ENCODE measurements around the gene KIF18B.
A peak's percentile ranks its signal among the peaks of the same experiment; 100 is the strongest.

The KIF18B gene

DNA sequence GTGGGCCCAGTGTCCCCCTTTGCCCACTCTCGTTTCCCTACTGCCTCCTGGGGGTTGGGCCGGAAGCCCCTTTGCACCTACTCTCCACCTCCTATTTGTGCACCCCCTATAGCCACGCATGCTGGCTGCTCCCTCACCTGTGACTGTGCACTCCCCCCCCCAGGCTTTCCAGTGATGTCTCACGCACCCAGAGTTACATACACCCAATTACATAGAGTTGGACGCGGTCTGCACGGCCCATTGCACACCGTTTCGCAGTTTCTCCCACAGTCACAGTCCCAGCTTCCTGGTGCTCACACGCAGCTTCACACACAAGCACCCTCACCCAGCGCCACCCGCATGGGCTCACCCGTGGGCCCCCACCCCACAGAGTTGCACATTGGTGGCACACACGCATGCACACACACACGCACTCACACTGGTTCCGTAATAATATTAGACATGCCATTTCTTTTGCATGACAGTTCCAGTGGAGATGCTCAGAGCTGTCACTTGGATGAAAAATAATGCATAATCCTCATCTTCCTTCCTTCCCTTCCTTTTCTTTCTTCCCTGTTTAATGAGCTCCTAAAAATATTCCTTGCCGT lies 42.1 kb upstream of the KIF18B start:
- peaks cover 42% of the 10 kb centered on the region for H3K4me1 Mint-ChIP-seq
- H3K9me3 Mint-ChIP-seq: no peaks in the 10 kb centered on the region
- H3K4me3 Mint-ChIP-seq: no peak overlapping the region
- H3K27ac Mint-ChIP-seq: peak overlapping the region; percentile 13 to 30 (median 21)
- no peaks in the 10 kb centered on the region for H3K36me3 Mint-ChIP-seq (ENCODE audit: low read depth)
- TF ChIP-seq, protein P1, sequence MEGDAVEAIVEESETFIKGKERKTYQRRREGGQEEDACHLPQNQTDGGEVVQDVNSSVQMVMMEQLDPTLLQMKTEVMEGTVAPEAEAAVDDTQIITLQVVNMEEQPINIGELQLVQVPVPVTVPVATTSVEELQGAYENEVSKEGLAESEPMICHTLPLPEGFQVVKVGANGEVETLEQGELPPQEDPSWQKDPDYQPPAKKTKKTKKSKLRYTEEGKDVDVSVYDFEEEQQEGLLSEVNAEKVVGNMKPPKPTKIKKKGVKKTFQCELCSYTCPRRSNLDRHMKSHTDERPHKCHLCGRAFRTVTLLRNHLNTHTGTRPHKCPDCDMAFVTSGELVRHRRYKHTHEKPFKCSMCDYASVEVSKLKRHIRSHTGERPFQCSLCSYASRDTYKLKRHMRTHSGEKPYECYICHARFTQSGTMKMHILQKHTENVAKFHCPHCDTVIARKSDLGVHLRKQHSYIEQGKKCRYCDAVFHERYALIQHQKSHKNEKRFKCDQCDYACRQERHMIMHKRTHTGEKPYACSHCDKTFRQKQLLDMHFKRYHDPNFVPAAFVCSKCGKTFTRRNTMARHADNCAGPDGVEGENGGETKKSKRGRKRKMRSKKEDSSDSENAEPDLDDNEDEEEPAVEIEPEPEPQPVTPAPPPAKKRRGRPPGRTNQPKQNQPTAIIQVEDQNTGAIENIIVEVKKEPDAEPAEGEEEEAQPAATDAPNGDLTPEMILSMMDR (IDR thresholded peaks at IDR 0.05; ENCODE audit: unreplicated experiment in 3 of 3): no peak
- peaks cover 19% of the 10 kb centered on the region for H3K27me3 Mint-ChIP-seq (ENCODE audit: low read depth)

DNA sequence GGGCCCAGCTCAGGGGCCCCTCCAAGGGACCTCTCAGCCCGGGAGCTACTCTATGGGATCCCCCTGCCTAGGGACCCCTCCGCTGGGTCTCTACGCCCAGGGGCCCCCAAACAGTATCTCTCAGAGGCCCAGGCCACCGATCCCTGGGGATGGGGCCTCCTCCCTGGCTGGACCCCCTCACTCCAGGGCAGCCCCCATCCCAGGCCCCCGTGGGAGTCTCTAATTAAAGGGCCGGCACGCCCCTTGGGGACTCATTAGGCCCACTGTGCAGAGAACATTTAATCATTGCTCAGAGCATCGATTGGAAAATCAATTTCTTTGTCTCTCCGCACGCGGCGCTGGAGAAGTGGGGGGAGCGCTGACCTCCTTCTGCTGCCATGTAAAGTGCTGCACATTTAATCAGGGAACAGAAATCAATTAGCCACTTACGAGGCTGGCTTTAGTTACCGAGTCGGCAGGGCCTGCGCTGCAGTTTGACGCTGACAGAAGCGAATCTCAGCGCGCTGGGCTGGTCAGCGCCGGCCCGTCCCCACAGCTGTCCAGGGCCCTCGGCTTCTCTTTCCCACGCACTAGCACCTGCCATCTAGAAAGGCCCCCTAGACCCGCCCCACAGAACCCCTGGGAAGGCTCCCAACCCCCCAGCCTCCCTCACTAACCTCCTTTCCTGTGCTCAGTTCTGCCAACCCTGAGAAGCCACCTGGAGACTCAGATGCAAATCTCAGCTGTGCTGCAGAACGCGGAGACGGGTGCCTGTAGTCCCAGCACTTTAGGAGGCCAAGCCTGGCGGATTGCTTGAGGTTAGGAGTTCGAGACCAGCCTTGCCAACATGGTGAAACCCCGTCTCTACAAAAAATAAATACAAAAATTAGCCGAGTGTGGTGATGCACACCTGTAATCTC lies 40.7 kb upstream of the KIF18B start:
- Mint-ChIP-seq H3K36me3 (ENCODE audit: low read depth) (no peaks in the 10 kb centered on the region), H3K9me3 (no peaks in the 10 kb centered on the region), H3K4me3 (peak overlapping the region in 1 of 3 experiments; percentile 58), H3K4me1 (peaks cover 37% of the 10 kb centered on the region), H3K27me3 (ENCODE audit: low read depth) (peaks cover 12% of the 10 kb centered on the region), H3K27ac (peak overlapping the region in 2 of 3 experiments; percentile 83 to 92)
- TF ChIP-seq, protein P1 (IDR thresholded peaks at IDR 0.05; ENCODE audit: unreplicated experiment in 3 of 3): no peak

DNA sequence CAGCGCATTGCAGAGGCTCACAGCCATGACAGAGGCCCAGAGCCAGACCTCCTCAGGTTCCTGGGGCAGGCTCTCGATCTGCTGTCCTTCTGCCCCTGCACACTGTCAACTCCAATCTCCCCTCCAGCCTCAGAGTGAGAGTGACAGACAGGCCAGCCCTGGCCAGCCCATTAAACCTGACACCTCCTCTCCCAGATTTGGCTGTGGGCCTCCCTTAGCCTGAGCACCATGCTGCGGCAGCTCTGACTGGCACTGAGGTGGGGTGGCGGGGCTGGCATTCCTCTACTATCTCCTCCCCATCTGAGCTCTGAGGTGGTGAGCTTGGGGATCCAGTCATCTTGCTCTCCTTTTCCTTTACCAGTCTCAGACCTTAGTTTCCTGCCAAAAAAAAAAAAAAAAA lies 36.0 kb upstream of the KIF18B start:
- peaks cover 40% of the 10 kb centered on the region for H3K4me1 Mint-ChIP-seq
- no peaks in the 10 kb centered on the region for H3K36me3 Mint-ChIP-seq (ENCODE audit: low read depth)
- H3K27ac Mint-ChIP-seq: no peak overlapping the region
- peaks cover 4% of the 10 kb centered on the region for H3K27me3 Mint-ChIP-seq (ENCODE audit: low read depth)
- TF ChIP-seq, protein P1 (IDR thresholded peaks at IDR 0.05; ENCODE audit: unreplicated experiment in 3 of 3): no peak
- H3K4me3 Mint-ChIP-seq: no peak overlapping the region
- H3K9me3 Mint-ChIP-seq: no peaks in the 10 kb centered on the region

DNA sequence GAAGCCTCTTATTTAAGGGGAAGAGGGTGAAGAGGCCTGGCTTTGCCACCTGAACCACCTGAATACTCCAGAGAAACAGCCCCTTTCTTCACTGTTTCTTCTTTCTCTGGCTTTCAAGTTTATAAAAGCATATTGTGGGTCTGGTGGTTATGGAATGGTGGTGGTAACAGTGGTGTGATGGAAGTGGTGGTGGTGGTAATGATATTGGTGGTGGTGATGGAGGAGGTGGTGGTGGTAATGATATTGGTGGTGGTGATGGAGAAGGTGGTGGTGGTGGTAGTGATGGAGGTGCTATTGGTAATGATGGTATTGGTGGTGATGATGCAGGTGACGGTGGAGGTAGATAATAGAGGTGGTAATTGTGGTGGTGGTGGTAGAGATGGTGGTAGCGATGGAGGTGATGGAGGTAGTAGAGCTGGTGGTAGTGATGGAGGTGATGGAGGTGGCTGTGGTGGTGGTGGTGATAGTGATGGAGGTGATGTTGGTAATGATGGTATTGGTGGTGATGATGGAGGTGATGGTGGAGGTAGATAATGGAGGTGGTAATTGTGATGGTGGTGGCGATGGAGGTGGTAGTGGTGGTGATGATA lies 34.6 kb upstream of the KIF18B start:
- TF ChIP-seq, protein P1 (IDR thresholded peaks at IDR 0.05; ENCODE audit: unreplicated experiment in 3 of 3): no peak

DNA sequence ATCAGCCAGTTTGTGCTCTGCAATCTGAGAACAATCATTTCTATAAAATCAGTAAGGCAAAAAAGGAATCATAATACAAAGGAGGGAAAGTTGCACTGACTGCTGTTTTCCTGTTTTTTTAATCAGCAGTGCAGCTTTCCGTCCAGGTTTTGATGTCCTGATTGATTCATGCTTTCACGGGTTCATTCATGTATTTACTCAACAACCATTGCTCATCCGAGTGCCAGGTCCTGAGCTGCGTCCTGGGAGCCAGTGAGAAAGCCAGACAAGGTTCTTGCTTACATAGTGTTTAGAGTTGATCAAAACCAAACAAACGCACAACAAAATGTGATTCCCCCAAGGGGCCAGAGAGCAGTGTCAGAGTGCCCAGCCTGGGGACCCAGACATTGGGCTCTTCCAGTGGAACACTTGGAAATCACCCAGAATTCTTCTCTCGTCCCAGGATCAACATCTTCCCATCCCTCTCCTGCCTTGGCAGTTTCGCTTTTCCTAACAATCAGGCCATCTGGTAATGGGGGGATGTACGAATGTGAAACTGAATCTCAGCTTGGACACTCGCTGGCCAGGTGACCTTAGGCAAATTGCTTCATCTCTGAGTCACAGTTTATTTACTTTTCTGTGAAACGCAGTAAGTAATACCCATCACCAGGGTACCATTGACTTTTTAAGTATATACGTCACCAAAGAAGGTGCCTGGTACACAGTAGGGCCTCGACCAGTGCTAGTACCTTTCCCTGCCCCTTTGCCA lies 33.8 kb upstream of the KIF18B start:
- Mint-ChIP-seq H3K27ac (peak overlapping the region; percentile 4 to 68 (median 39)), H3K36me3 (ENCODE audit: low read depth) (no peaks in the 10 kb centered on the region), H3K4me3 (peak overlapping the region in 1 of 3 experiments; percentile 7), H3K4me1 (peaks cover 52% of the 10 kb centered on the region), H3K27me3 (ENCODE audit: low read depth) (peaks cover 10% of the 10 kb centered on the region), H3K9me3 (no peaks in the 10 kb centered on the region)
- TF ChIP-seq, protein P1 (IDR thresholded peaks at IDR 0.05; ENCODE audit: unreplicated experiment in 3 of 3): no peak

More for the DNA sequence above, 34.6 kb upstream of the KIF18B start:
- Mint-ChIP-seq H3K4me1 (peaks cover 47% of the 10 kb centered on the region), H3K9me3 (no peaks in the 10 kb centered on the region), H3K27ac (peak overlapping the region in 2 of 3 experiments; percentile 0 to 1), H3K4me3 (no peak overlapping the region), H3K36me3 (ENCODE audit: low read depth) (no peaks in the 10 kb centered on the region), H3K27me3 (ENCODE audit: low read depth) (peaks cover 3% of the 10 kb centered on the region)
